ENCODE measurements around the gene C1QTNF5.

DNA sequence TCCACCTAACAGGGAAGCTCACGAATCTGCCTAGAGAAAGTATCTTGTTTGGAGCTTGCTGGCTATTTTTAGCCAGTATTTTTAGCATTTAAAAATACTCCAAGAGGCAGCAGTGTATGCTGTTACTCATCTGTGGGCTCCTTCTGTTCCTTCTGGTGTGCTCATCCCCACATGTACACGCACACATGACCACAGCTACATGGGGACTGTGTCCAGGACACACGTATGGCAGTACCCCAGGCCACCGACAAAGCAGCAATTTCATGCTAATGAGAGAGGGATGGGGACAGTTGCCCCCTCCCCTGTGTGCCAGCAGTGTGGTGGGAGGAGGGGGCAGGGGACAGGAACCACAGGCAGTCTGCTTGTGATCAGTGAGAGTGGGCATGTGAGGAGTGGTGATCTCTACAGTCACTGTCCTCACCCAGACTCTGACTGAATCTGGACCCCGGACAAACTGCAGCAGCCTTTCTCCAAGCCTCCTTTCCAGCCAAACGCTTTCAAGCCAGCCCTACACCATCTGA, 24.4 kb upstream of the C1QTNF5 start:
- TF ChIP-seq POLR2AphosphoS5 (IDR thresholded peaks at IDR 0.05; ENCODE audit: low read depth, low read length) (no peak), POLR2A (IDR thresholded peaks at IDR 0.05; ENCODE audit: low read depth, low read length) (no peak)
